ENCODE measurements around the gene SGSH.
"Not testable (repeated sequence)": the region's sequence is repeated elsewhere in the genome, so short reads cannot be mapped to it uniquely, and the experiment has no call there.

DNA sequence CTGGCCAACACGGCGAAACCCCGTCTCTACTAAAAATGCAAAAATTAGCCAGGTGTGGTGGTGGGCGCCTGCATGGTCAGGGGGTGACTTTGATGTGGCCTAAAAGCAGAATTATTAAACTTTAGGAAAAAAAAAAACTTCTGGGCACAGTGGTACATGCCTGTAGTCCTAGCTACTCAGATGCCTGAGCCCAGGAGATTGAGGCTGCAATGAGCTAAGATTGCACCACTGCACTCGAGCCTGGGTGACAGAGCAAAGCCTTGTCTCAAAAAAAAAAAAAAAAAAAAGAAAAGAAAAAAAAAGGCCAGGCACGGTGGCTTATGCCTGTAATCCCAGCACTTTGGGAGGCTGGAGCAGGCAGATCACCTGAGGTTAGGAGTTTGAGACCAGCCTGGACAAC, 20.8 kb downstream of the SGSH start:
- TF ChIP-seq, protein P1, sequence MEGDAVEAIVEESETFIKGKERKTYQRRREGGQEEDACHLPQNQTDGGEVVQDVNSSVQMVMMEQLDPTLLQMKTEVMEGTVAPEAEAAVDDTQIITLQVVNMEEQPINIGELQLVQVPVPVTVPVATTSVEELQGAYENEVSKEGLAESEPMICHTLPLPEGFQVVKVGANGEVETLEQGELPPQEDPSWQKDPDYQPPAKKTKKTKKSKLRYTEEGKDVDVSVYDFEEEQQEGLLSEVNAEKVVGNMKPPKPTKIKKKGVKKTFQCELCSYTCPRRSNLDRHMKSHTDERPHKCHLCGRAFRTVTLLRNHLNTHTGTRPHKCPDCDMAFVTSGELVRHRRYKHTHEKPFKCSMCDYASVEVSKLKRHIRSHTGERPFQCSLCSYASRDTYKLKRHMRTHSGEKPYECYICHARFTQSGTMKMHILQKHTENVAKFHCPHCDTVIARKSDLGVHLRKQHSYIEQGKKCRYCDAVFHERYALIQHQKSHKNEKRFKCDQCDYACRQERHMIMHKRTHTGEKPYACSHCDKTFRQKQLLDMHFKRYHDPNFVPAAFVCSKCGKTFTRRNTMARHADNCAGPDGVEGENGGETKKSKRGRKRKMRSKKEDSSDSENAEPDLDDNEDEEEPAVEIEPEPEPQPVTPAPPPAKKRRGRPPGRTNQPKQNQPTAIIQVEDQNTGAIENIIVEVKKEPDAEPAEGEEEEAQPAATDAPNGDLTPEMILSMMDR (IDR thresholded peaks at IDR 0.05): not testable (repeated sequence)
- not testable (repeated sequence) for TF ChIP-seq POLR2A (IDR thresholded peaks at IDR 0.05)

All from testis (tissue), 2 donors.